HepG2 (cell line): ENCODE measurements around the gene CEP83. TPM values are rescaled to one million over a fixed set of nuclear protein-coding genes. Genes with fewer than 3 reads are reported as not detected.

Experiments
- ATF5 ChIP-seq: sonication (generic); formaldehyde crosslinking; IDR thresholded peaks from 2 replicates; pipeline ENCODE4 v1.4.0; 2020; ENCODE audit warnings: mild to moderate bottlenecking, low read depth, missing genetic modification reagents
- BCLAF1 ChIP-seq: fragments of 450-650 bp; IDR thresholded peaks from 2 replicates; pipeline ENCODE4 v1.6.1; 2017; ENCODE audit warnings: mild to moderate bottlenecking
- ETV5 ChIP-seq: IDR thresholded peaks from 2 replicates; pipeline ENCODE4 v1.6.1; 2018; ENCODE audit warnings: missing biosample characterization, missing genetic modification reagents, inconsistent platforms, borderline replicate concordance
- FOXO4 ChIP-seq: sonication (generic); formaldehyde crosslinking; conservative IDR thresholded peaks from 2 replicates; pipeline ENCODE4 v1.8.1; 2023; ENCODE audit warnings: missing genetic modification reagents
- HDAC1 ChIP-seq: sonication (generic); formaldehyde crosslinking; IDR thresholded peaks from 2 replicates; pipeline ENCODE4 v1.5.1; 2020; ENCODE audit warnings: mild to moderate bottlenecking, missing genetic modification reagents
- HDAC6 ChIP-seq: fragments of 200-600 bp; sonication (generic); IDR thresholded peaks from 2 replicates; pipeline ENCODE4 v1.7.0; 2017; ENCODE audit warnings: mild to moderate bottlenecking, antibody characterized with exemption, low read length, low read depth
- HHEX ChIP-seq: IDR thresholded peaks from 2 replicates; pipeline ENCODE4 v1.6.1; 2016; ENCODE audit warnings: control low read depth
- HOXD1 ChIP-seq: sonication (generic); formaldehyde crosslinking; IDR thresholded peaks from 2 replicates; pipeline ENCODE4 v1.5.0; 2020; ENCODE audit warnings: missing genetic modification reagents
- MAF1 ChIP-seq: sonication (generic); formaldehyde crosslinking; IDR thresholded peaks from 2 replicates; pipeline ENCODE4 v1.5.0; 2020; ENCODE audit warnings: missing genetic modification reagents, borderline replicate concordance
- PHB2 ChIP-seq: fragments of 450-650 bp; IDR thresholded peaks from 2 replicates; pipeline ENCODE4 v1.6.1; 2018; ENCODE audit not compliant: partially characterized antibody
- ZNF10 ChIP-seq: sonication (generic); formaldehyde crosslinking; IDR thresholded peaks from 2 replicates; pipeline ENCODE4 v1.4.0; 2020; ENCODE audit warnings: mild to moderate bottlenecking, low read depth, missing genetic modification reagents, borderline replicate concordance
- ZNF547 ChIP-seq: sonication (generic); formaldehyde crosslinking; IDR thresholded peaks from 2 replicates; pipeline ENCODE4 v1.5.1; 2020; ENCODE audit warnings: mild to moderate bottlenecking, missing genetic modification reagents
- ZNF75D ChIP-seq: sonication (generic); formaldehyde crosslinking; IDR thresholded peaks from 2 replicates; pipeline ENCODE4 v1.8.1; 2023; ENCODE audit warnings: missing genetic modification reagents, mild to moderate bottlenecking, borderline replicate concordance
- polyA plus RNA-seq, 8 experiments: library from polyadenylated mRNA; depleted of rRNA in 3 of 8; stranded (reverse) in 7 of 8; unstranded in 1 of 8; fragments of >200 nt; fragmentation: Illumina TruSeq in 4 of 8; extraction: Trizol in 4 of 8; gene quantifications; 2 replicates each; pipeline versions ENCODE4 v1.2.1 to v1.2.3, GENCODE V29; 2011 to 2016; ENCODE audit warnings: low read depth in 4 of 8, missing spikeins in 1 of 8, mixed read lengths in 1 of 8; ENCODE audit not compliant: insufficient read depth in 1 of 8
- total RNA-seq, 5 experiments: library from RNA; depleted of rRNA; stranded (reverse); fragments of >200 nt; fragmentation: Illumina TruSeq; extraction: Trizol; gene quantifications; 2 replicates each; pipeline ENCODE4 v1.2.3, GENCODE V29; 2016; ENCODE audit warnings: low read depth in 1 of 5
- TF ChIP-seq, protein P1 (sequence below): sonication (generic); formaldehyde crosslinking; IDR thresholded peaks from one replicate; pipeline ENCODE4 v1.5.1; 2020; ENCODE audit warnings: mild to moderate bottlenecking, missing genetic modification reagents; ENCODE audit errors: not compliant biosample characterization

Gene CEP83
- total and polyA plus RNA-seq, 2 of the 13 experiments (the other 11 are each of a cell fraction or from before 2014, with no cell fraction given) = 6.2 to 19.2 TPM

- TF ChIP-seq HDAC6 (no peak), HDAC1 (CRISPR knock-in tag) (peak; percentile 87), ZNF75D (CRISPR knock-in tag) (no peak), PHB2 (no peak), HHEX (no peak), ZNF10 (no peak), ZNF547 (CRISPR knock-in tag) (peak; percentile 63; the same call in 1 of the 2 replicates), ETV5 (CRISPR knock-in tag) (no peak), ATF5 (CRISPR knock-in tag) (no peak), HOXD1 (CRISPR knock-in tag) (no peak), BCLAF1 (no peak), MAF1 (CRISPR knock-in tag) (no peak), FOXO4 (0 out of 2 replicates have a peak, but pooled peaks have one; percentile 56)
- TF ChIP-seq, protein P1, sequence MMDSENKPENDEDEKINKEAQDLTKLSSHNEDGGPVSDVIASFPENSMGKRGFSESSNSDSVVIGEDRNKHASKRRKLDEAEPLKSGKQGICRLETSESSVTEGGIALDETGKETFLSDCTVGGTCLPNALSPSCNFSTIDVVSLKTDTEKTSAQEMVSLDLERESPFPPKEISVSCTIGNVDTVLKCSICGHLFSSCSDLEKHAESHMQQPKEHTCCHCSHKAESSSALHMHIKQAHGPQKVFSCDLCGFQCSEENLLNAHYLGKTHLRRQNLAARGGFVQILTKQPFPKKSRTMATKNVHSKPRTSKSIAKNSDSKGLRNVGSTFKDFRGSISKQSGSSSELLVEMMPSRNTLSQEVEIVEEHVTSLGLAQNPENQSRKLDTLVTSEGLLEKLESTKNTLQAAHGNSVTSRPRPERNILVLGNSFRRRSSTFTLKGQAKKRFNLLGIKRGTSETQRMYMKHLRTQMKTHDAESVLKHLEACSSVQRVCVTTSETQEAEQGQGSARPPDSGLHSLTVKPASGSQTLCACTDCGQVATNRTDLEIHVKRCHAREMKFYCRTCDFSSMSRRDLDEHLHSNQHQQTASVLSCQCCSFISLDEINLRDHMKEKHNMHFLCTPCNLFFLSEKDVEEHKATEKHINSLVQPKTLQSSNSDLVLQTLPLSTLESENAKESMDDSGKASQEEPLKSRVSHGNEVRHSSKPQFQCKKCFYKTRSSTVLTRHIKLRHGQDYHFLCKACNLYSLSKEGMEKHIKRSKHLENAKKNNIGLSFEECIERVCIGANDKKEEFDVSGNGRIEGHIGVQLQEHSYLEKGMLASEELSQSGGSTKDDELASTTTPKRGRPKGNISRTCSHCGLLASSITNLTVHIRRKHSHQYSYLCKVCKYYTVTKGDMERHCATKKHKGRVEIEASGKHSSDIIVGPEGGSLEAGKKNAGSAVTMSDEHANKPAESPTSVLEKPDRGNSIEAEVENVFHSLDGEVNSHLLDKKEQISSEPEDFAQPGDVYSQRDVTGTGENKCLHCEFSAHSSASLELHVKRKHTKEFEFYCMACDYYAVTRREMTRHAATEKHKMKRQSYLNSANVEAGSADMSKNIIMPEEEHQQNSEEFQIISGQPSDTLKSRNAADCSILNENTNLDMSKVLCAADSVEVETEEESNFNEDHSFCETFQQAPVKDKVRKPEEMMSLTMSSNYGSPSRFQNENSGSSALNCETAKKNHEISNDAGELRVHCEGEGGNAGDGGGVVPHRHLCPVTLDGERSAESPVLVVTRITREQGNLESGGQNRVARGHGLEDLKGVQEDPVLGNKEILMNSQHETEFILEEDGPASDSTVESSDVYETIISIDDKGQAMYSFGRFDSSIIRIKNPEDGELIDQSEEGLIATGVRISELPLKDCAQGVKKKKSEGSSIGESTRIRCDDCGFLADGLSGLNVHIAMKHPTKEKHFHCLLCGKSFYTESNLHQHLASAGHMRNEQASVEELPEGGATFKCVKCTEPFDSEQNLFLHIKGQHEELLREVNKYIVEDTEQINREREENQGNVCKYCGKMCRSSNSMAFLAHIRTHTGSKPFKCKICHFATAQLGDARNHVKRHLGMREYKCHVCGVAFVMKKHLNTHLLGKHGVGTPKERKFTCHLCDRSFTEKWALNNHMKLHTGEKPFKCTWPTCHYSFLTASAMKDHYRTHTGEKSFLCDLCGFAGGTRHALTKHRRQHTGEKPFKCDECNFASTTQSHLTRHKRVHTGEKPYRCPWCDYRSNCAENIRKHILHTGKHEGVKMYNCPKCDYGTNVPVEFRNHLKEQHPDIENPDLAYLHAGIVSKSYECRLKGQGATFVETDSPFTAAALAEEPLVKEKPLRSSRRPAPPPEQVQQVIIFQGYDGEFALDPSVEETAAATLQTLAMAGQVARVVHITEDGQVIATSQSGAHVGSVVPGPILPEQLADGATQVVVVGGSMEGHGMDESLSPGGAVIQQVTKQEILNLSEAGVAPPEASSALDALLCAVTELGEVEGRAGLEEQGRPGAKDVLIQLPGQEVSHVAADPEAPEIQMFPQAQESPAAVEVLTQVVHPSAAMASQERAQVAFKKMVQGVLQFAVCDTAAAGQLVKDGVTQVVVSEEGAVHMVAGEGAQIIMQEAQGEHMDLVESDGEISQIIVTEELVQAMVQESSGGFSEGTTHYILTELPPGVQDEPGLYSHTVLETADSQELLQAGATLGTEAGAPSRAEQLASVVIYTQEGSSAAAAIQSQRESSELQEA = peak; percentile 52
Observed at GRCh38 chr12:94459728-94460615, at the start of gene CEP83 (continued).
